COLO668 (cell line): Measurements from ENCODE around the gene SIVA1.

ENCODE experiments used
- DNase-seq: peaks from one replicate; lab custom pipeline; 2025; ENCODE audit not compliant: unreplicated experiment; lab: John Stamatoyannopoulos, UW

SIVA1 gene

GRCh38 chr14:104783484-104784217 lies 30.7 kb downstream of the SIVA1 start:
- no peak for DNase-seq

- no peak for DNase-seq
Observed at GRCh38 chr14:104784218-104784568, 31.2 kb downstream of the SIVA1 start.

GRCh38 chr14:104784846-104785707 lies 32.1 kb downstream of the SIVA1 start:
- DNase-seq, result peak; percentile 83

- no peak for DNase-seq
Observed at GRCh38 chr14:104785708-104786080, 32.7 kb downstream of the SIVA1 start.

- no peak for DNase-seq
Observed at GRCh38 chr14:104786091-104786586, 33.2 kb downstream of the SIVA1 start.

GRCh38 chr14:104786726-104787675 lies 34.1 kb downstream of the SIVA1 start:
- no peak for DNase-seq

- DNase-seq, result no peak
Observed at GRCh38 chr14:104787736-104788135, 34.8 kb downstream of the SIVA1 start.

- DNase-seq, result no peak
Observed at GRCh38 chr14:104788161-104788818, 35.3 kb downstream of the SIVA1 start.

GRCh38 chr14:104788873-104789663 lies 36.1 kb downstream of the SIVA1 start:
- DNase-seq, result no peak

GRCh38 chr14:104789752-104790743 lies 37.1 kb downstream of the SIVA1 start:
- no peak for DNase-seq

GRCh38 chr14:104791425-104791824 lies 38.5 kb downstream of the SIVA1 start:
- DNase-seq, result no peak

- peak; percentile 60 for DNase-seq
Observed at GRCh38 chr14:104792101-104792884, 39.3 kb downstream of the SIVA1 start.

- DNase-seq, result no peak
Observed at GRCh38 chr14:104792945-104793702, 40.2 kb downstream of the SIVA1 start.

- DNase-seq, result no peak
Observed at GRCh38 chr14:104793703-104793959, 40.7 kb downstream of the SIVA1 start.

GRCh38 chr14:104794099-104794498 lies 41.2 kb downstream of the SIVA1 start:
- DNase-seq, result peak; percentile 20

- peak; percentile 35 for DNase-seq
Observed at GRCh38 chr14:104794631-104794992, 41.7 kb downstream of the SIVA1 start.

- peak; percentile 71 for DNase-seq
Observed at GRCh38 chr14:104794993-104795780, 42.2 kb downstream of the SIVA1 start, which contains the start of gene AKT1. Gene AKT1 (minus strand): TSS chr14:104795748. CDS start chr14:104792643, 3,105 bp downstream.
